Skeletal muscle satellite cell (primary cell): Measurements from ENCODE around the gene OR52L1. TPM values are rescaled to one million over a fixed set of nuclear protein-coding genes. Genes with fewer than 3 reads are reported as not detected.

ENCODE experiments used
- H3K27me3 ChIP-seq: 2 replicates; pipeline ENCODE4 v1.7.0; 2013; ENCODE audit warnings: low read length; ENCODE audit not compliant: control insufficient read depth, insufficient read depth
- H3K36me3 ChIP-seq: 2 replicates; pipeline ENCODE4 v1.7.0; 2013; ENCODE audit warnings: mild to moderate bottlenecking, control low read depth, low read length; ENCODE audit not compliant: insufficient read depth
- H3K4me1 ChIP-seq: 2 replicates; pipeline ENCODE4 v1.7.0; 2013; ENCODE audit warnings: low read length; ENCODE audit not compliant: control insufficient read depth, insufficient read depth
- H3K4me2 ChIP-seq: 2 replicates; pipeline ENCODE4 v1.7.0; 2013; ENCODE audit warnings: mild to moderate bottlenecking, low read length
- H3K4me3 ChIP-seq: 2 replicates; pipeline ENCODE4 v1.7.0; 2013; ENCODE audit warnings: low read length
- H3K9ac ChIP-seq: 2 replicates; pipeline ENCODE4 v1.7.0; 2013; ENCODE audit warnings: mild to moderate bottlenecking, low read depth, low read length, moderate library complexity
- H3K9me3 ChIP-seq: replicated peaks from 2 replicates; pipeline ENCODE4 v1.7.0; 2013; ENCODE audit warnings: mild to moderate bottlenecking, control low read depth, low read length
- total RNA-seq: library from RNA; depleted of rRNA; stranded (reverse); fragments of >200 nt; gene quantifications from 2 replicates; pipeline ENCODE4 v1.2.3, GENCODE V29; 2012; rRNA removed

OR52L1 gene
- 0.44 TPM in 1 of 2 replicates, not detected in the other for total RNA-seq

- no peak within 1 kb of the TSS for H3K9ac ChIP-seq
- H3K4me2 ChIP-seq, result no peak within 1 kb of the TSS
- no peaks in the 10 kb centered on the region for H3K4me1 ChIP-seq
- no peaks in the 10 kb centered on the region for H3K36me3 ChIP-seq
- no peaks in the 10 kb centered on the region for H3K9me3 ChIP-seq
- no peak within 1 kb of the TSS for H3K4me3 ChIP-seq
- H3K27me3 ChIP-seq, result no peaks in the 10 kb centered on the region
Measured at GRCh38 chr11:5986885-5987284, at the start of gene OR52L1. OR52L1 (minus strand) TSS chr11:5986985; CDS start chr11:5986930, 55 bp downstream.

GRCh38 chr11:6030708-6031405 is 44.1 kb upstream of the OR52L1 start, which contains the start of gene OR56A1:
OR56A1 (minus strand) TSS chr11:6030758; CDS start chr11:6027692, 3,066 bp downstream.
- no peak within 1 kb of the TSS for H3K4me2 ChIP-seq
- no peak within 1 kb of the TSS for H3K9ac ChIP-seq
- no peak within 1 kb of the TSS for H3K4me3 ChIP-seq
- no peaks in the 10 kb centered on the region for H3K4me1 ChIP-seq
- no peaks in the 10 kb centered on the region for H3K9me3 ChIP-seq
- H3K27me3 ChIP-seq, result peaks cover 8% of the 10 kb centered on the region
- H3K36me3 ChIP-seq, result no peaks in the 10 kb centered on the region

- Histone ChIP-seq H3K4me3 (no peak overlapping the region), H3K4me2 (no peak overlapping the region), H3K36me3 (no peaks in the 10 kb centered on the region), H3K9me3 (no peaks in the 10 kb centered on the region), H3K27me3 (peaks cover 3% of the 10 kb centered on the region), H3K9ac (no peak overlapping the region), H3K4me1 (no peaks in the 10 kb centered on the region)
Measured at GRCh38 chr11:6027501-6027900, 40.7 kb upstream of the OR52L1 start.

- H3K4me1 ChIP-seq, result no peaks in the 10 kb centered on the region
- H3K4me2 ChIP-seq, result no peak overlapping the region
- no peaks in the 10 kb centered on the region for H3K27me3 ChIP-seq
- H3K36me3 ChIP-seq, result no peaks in the 10 kb centered on the region
- H3K9me3 ChIP-seq, result no peaks in the 10 kb centered on the region
- no peak overlapping the region for H3K4me3 ChIP-seq
- H3K9ac ChIP-seq, result no peak overlapping the region
Measured at GRCh38 chr11:6025056-6025455, 38.3 kb upstream of the OR52L1 start.

GRCh38 chr11:6022956-6023355 is 36.2 kb upstream of the OR52L1 start:
- no peak overlapping the region for H3K4me3 ChIP-seq

GRCh38 chr11:6013042-6013441 is 26.3 kb upstream of the OR52L1 start:
- H3K4me3 ChIP-seq, result no peak overlapping the region
- no peak overlapping the region for H3K4me2 ChIP-seq
- no peaks in the 10 kb centered on the region for H3K4me1 ChIP-seq
- H3K27me3 ChIP-seq, result no peaks in the 10 kb centered on the region
- H3K9ac ChIP-seq, result no peak overlapping the region
- no peaks in the 10 kb centered on the region for H3K9me3 ChIP-seq
- H3K36me3 ChIP-seq, result no peaks in the 10 kb centered on the region

More at GRCh38 chr11:6022956-6023355, 36.2 kb upstream of the OR52L1 start:
- no peaks in the 10 kb centered on the region for H3K36me3 ChIP-seq
- no peaks in the 10 kb centered on the region for H3K27me3 ChIP-seq
- no peak overlapping the region for H3K9ac ChIP-seq
- no peak overlapping the region for H3K4me2 ChIP-seq
- H3K4me1 ChIP-seq, result no peaks in the 10 kb centered on the region
- H3K9me3 ChIP-seq, result no peaks in the 10 kb centered on the region

GRCh38 chr11:6012035-6012668 is 25.4 kb upstream of the OR52L1 start:
- H3K9me3 ChIP-seq, result no peaks in the 10 kb centered on the region

GRCh38 chr11:6006846-6007245 is 20.1 kb upstream of the OR52L1 start, which contains the start of gene OR56A4:
OR56A4 (minus strand) TSS chr11:6006946; CDS start chr11:6002992, 3,954 bp downstream.
- H3K36me3 ChIP-seq, result no peaks in the 10 kb centered on the region
- no peaks in the 10 kb centered on the region for H3K4me1 ChIP-seq
- H3K9ac ChIP-seq, result no peak within 1 kb of the TSS
- no peaks in the 10 kb centered on the region for H3K27me3 ChIP-seq
- no peak within 1 kb of the TSS for H3K4me3 ChIP-seq
- H3K4me2 ChIP-seq, result no peak within 1 kb of the TSS
- no peaks in the 10 kb centered on the region for H3K9me3 ChIP-seq

More at GRCh38 chr11:6012035-6012668, 25.4 kb upstream of the OR52L1 start:
- H3K4me3 ChIP-seq, result no peak overlapping the region
- no peak overlapping the region for H3K4me2 ChIP-seq
- no peak overlapping the region for H3K9ac ChIP-seq
- no peaks in the 10 kb centered on the region for H3K36me3 ChIP-seq
- H3K4me1 ChIP-seq, result no peaks in the 10 kb centered on the region
- H3K27me3 ChIP-seq, result no peaks in the 10 kb centered on the region

GRCh38 chr11:6006395-6006794 is 19.6 kb upstream of the OR52L1 start:
- no peaks in the 10 kb centered on the region for H3K4me1 ChIP-seq
- no peak overlapping the region for H3K9ac ChIP-seq
- no peaks in the 10 kb centered on the region for H3K9me3 ChIP-seq
- no peaks in the 10 kb centered on the region for H3K36me3 ChIP-seq
- no peak overlapping the region for H3K4me2 ChIP-seq
- H3K27me3 ChIP-seq, result no peaks in the 10 kb centered on the region
- H3K4me3 ChIP-seq, result no peak overlapping the region

- Histone ChIP-seq H3K27me3 (no peaks in the 10 kb centered on the region), H3K4me3 (no peak overlapping the region), H3K36me3 (no peaks in the 10 kb centered on the region), H3K9me3 (no peaks in the 10 kb centered on the region), H3K4me1 (no peaks in the 10 kb centered on the region), H3K4me2 (no peak overlapping the region), H3K9ac (no peak overlapping the region)
Measured at GRCh38 chr11:6002202-6002699, 15.5 kb upstream of the OR52L1 start.

GRCh38 chr11:5994791-5995190 is 8.0 kb upstream of the OR52L1 start:
- Histone ChIP-seq H3K27me3 (no peaks in the 10 kb centered on the region), H3K4me3 (no peak overlapping the region), H3K9ac (no peak overlapping the region), H3K4me2 (no peak overlapping the region), H3K9me3 (no peaks in the 10 kb centered on the region), H3K36me3 (no peaks in the 10 kb centered on the region), H3K4me1 (no peaks in the 10 kb centered on the region)
